Stimulated activated naive B cell treated with anti-CD40 and anti-IgM and Interleukin-4, amounts not matched to agents 10 μg/mL and 1 μg/mL and 100 μg/mL, for 72 hours (primary cell): ENCODE measurements around the gene TOR2A.
A peak's percentile ranks its signal among the peaks of the same experiment; 100 is the strongest.

Source experiments
- ATAC-seq, 2 donors: fragments of 150-1000 bp; cut with Tn5 transposase; replicated peaks; 2 replicates each; pipeline ENCODE4 v1.10.0; 2021; ENCODE audit warnings: moderate library complexity in 1 of 2
- DNase-seq: peaks from one replicate; pipeline ENCODE4 v3.0.0; 2021
- H3K27ac Mint-ChIP-seq: one replicate; pipeline ENCODE4 v1.8.0; 2022; ENCODE audit warnings: mild to moderate bottlenecking, mixed read lengths
- H3K27me3 Mint-ChIP-seq, 2 donors: one replicate each; pipeline ENCODE4 v1.8.0; 2022; ENCODE audit warnings: mixed read lengths in 2 of 2
- H3K36me3 Mint-ChIP-seq, 2 donors: one replicate each; pipeline ENCODE4 v1.8.0; 2022; ENCODE audit warnings: mixed read lengths in 2 of 2, mild to moderate bottlenecking in 1 of 2
- H3K4me1 Mint-ChIP-seq, 2 donors: one replicate each; pipeline ENCODE4 v1.8.0; 2022; ENCODE audit warnings: mixed read lengths in 2 of 2, mild to moderate bottlenecking in 1 of 2
- H3K4me3 Mint-ChIP-seq, 2 donors: one replicate each; pipeline ENCODE4 v1.8.0; 2022; ENCODE audit warnings: mild to moderate bottlenecking in 2 of 2, mixed read lengths in 2 of 2, moderate library complexity in 1 of 2
- H3K9me3 Mint-ChIP-seq, 2 donors: one replicate each; pipeline ENCODE4 v1.8.0; 2022; ENCODE audit warnings: mixed read lengths in 2 of 2, mild to moderate bottlenecking in 1 of 2

TOR2A gene

DNA sequence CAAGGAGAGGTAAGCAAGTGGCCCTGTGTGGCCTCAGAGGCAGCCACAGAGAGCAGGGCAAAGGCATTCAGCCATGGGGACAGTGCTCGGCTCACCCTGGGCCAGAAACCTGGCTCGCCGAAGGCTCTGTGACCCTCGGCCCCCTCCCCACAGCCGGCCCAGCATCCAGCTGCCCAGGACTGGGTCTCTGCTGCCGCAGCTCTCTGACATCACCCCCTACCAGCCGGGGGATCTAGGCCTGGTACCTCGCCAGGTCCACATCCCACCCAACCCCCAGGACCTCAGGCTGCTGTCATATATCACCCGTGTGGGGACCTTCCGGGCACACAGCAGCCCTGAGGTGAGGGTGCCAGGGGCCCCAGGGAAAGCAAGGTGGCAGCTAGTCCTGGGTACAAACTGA lies 22.2 kb downstream of the TOR2A start:
- H3K4me3 Mint-ChIP-seq = no peak overlapping the region
- no peaks in the 10 kb centered on the region for H3K27me3 Mint-ChIP-seq
- H3K4me1 Mint-ChIP-seq = peaks cover 18 to 41% of the 10 kb centered on the region in 2 donors
- no peaks in the 10 kb centered on the region for H3K9me3 Mint-ChIP-seq
- ATAC-seq (no peak), DNase-seq (no peak)
- H3K27ac Mint-ChIP-seq = no peak overlapping the region
- peaks cover 19 to 31% of the 10 kb centered on the region in 2 donors for H3K36me3 Mint-ChIP-seq

DNA sequence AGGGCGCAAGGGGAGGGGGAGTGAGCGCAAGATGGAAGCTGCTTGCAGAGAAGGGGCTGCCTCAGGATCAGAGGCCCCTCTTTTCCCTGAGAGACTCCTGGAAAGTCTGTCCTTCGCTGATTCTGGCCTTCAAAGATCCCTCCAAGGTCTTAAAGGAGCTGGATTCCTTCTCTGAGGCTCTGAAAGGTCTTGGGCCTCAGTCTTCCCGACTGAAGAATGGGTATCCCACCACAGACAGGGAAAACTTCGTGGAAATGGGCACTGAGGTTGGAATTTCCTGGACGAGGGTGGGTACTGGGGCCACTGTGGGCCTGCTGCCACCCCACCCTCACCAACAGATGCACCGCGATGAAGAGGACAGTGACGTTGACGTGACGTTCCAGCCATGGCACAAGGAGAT lies 22.7 kb downstream of the TOR2A start:
- Mint-ChIP-seq H3K27ac (no peak overlapping the region), H3K4me1 (peaks cover 22 to 46% of the 10 kb centered on the region in 2 donors), H3K9me3 (no peaks in the 10 kb centered on the region), H3K27me3 (no peaks in the 10 kb centered on the region), H3K36me3 (peaks cover 19 to 31% of the 10 kb centered on the region in 2 donors), H3K4me3 (peak overlapping the region in 1 of 2 donors; percentile 14)
- ATAC-seq = no peak
- no peak for DNase-seq

DNA sequence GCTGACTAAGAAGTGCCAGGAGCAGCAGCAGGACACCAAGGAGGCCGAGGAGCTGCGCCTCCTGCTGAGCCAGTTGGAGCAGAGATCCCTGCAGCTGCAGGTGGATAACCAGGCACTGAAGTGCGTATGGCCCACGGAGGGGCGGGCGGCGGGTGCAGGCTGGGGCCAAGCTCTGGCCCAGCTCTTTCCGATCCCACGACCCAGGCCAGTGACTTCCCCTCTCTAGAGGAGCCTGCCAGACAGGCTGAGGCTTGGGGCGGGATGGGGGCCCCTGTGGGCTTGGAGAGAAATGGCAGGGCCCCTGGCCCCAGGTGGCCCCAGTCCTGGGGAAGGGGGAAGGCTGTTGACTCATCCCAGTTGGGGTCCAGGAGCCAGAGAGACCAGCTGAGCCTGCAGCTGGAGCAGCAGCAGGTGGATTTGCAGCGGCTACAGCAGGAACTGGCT lies 23.2 kb downstream of the TOR2A start:
- ATAC-seq (no peak), DNase-seq (no peak)
- no peak overlapping the region for H3K27ac Mint-ChIP-seq
- peaks cover 19 to 31% of the 10 kb centered on the region in 2 donors for H3K36me3 Mint-ChIP-seq
- peaks cover 22 to 47% of the 10 kb centered on the region in 2 donors for H3K4me1 Mint-ChIP-seq
- no peak overlapping the region for H3K4me3 Mint-ChIP-seq
- H3K9me3 Mint-ChIP-seq = no peaks in the 10 kb centered on the region
- H3K27me3 Mint-ChIP-seq = no peaks in the 10 kb centered on the region

DNA sequence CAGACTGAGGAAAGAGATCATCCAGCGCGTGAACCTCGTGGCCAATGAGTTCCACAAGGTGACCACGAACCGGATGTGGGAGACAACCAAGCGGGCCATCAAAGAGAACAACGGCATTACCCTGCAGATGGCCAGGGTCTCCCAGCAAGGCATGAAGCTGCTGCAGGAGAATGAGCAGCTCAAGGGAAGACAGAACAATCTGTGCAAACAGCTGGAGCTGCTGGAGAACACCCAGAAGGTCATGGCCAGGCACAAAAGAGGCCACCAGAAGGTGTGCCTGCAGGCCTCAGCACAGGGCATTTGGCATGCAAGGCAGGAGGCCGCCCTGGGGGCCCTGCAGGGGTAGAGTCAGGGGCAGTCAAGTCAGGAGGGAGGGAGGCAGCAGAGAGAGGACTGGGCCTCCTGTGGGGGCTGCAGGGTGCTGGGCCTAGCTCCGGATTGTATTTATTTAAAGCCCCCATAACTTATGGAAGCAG lies 23.8 kb downstream of the TOR2A start:
- H3K9me3 Mint-ChIP-seq = no peaks in the 10 kb centered on the region
- H3K4me3 Mint-ChIP-seq = no peak overlapping the region
- H3K27me3 Mint-ChIP-seq = no peaks in the 10 kb centered on the region
- no peak for DNase-seq
- H3K4me1 Mint-ChIP-seq = peaks cover 20 to 45% of the 10 kb centered on the region in 2 donors
- ATAC-seq = no peak
- peaks cover 19 to 31% of the 10 kb centered on the region in 2 donors for H3K36me3 Mint-ChIP-seq
- peak overlapping the region; percentile 67 for H3K27ac Mint-ChIP-seq

DNA sequence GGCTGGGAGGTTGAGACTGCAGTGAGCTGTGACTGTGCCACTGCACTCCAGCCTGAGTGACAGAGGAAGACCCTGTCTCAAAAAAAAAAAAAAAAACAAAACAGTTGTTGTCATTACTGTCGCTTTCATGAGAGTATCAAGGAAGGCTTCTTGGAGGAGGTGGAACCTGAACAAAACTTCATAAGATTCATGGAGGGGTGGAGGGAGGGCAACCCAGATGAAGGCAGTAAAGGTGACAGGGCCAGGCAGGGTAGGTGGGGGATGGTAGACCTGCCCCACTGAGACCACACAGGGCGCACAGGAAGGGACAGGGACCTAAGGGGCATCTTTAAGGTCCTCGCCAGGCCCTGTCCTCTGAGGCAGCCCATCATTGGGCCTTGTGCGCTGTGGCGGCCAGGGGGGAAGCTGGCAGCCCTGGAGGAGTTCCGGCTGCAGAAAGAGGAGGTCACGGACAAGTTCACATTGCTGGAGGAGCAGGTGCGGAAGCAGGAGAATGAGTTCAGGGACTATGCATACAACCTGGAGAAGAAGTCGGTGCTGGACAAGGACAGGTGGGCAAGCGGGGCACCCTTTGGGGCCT lies 24.8 kb downstream of the TOR2A start:
- H3K9me3 Mint-ChIP-seq = no peaks in the 10 kb centered on the region
- no peak for DNase-seq
- H3K36me3 Mint-ChIP-seq = peaks cover 19 to 28% of the 10 kb centered on the region in 2 donors
- no peak overlapping the region for H3K27ac Mint-ChIP-seq
- peaks cover 15 to 39% of the 10 kb centered on the region in 2 donors for H3K4me1 Mint-ChIP-seq
- no peak for ATAC-seq
- H3K27me3 Mint-ChIP-seq = no peaks in the 10 kb centered on the region
- no peak overlapping the region for H3K4me3 Mint-ChIP-seq

DNA sequence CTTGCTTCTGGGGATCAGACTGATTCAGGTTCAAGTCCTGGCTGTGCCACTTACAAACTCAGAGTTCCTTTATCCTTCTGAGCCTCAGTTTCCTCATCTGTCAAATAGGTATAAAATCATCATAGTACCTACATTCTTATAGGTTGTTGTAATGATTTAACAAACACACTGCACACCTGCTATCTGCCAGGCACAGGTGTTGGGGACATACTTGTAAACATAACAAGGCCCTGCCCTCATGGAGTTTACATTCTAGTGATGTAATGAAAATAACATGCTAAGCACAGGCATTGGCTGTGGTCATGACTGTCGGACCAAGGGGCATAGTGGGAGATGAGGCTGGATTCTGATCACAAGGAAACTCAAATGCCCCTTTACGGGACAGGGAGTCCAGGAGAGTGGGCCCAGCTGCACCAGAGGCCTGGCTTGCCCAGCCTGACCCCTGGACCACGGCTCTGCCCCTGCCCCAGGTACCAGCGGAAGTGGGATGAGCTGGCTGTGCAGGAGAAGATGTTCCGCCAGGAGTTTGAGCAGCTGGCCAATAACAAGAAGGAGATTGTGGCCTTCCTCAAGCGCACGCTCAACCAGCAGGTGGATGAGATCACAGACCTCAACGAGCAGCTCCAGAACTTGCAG lies 26.0 kb downstream of the TOR2A start:
- Mint-ChIP-seq H3K9me3 (no peaks in the 10 kb centered on the region), H3K4me1 (peaks cover 12 to 32% of the 10 kb centered on the region in 2 donors), H3K4me3 (no peak overlapping the region), H3K36me3 (peaks cover 21 to 28% of the 10 kb centered on the region in 2 donors), H3K27ac (no peak overlapping the region), H3K27me3 (no peaks in the 10 kb centered on the region)
- DNase-seq = no peak
- no peak for ATAC-seq

DNA sequence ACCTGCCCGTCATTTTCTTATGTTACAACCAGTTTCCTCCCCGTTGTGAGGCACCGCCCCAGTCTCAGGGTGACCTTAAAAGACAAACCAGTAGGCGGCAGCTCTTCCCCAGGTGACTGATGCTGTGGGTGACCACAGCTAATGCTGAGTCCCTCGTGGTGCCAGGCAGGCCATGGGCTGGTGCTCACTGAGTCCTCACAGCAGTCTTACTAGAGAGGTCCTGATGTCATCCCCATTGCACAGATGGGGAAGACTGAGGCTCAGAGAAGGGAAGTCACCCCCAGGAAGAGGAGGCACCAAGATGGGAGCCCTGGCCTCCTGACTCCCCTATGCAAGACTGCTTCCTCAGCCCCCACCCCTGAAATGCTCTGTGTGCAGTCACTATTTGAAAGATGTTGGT lies 27.3 kb downstream of the TOR2A start:
- peak; percentile 67 to 72 for ATAC-seq
- DNase-seq = no peak
- no peak overlapping the region for H3K27ac Mint-ChIP-seq
- H3K4me3 Mint-ChIP-seq = no peak overlapping the region
- H3K9me3 Mint-ChIP-seq = no peaks in the 10 kb centered on the region
- peaks cover 12 to 32% of the 10 kb centered on the region in 2 donors for H3K4me1 Mint-ChIP-seq
- peaks cover 21 to 28% of the 10 kb centered on the region in 2 donors for H3K36me3 Mint-ChIP-seq
- no peaks in the 10 kb centered on the region for H3K27me3 Mint-ChIP-seq

DNA sequence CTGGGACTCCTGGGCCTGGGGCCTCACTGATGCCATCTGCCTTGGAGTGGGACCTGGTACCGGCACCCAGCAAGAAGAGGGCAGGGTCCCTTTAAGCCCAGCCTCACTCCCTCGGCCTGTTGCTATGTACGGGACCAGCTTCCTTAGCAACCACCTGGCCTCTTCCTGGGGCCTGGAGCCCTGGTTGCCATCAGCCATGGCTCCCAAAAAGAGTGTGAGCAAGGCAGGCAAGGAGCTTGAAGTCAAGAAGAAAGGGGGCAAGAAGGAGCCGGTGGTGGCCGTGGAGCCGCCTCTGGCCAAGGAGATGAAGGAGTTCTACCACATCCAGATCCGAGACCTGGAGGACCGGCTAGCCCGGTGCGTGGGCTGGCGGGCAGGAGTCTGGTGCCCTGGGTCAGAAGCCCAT lies 28.3 kb downstream of the TOR2A start, which contains the start of gene CFAP157:
Gene CFAP157 (plus strand): TSS at position 153 of the 406 bp plus-strand sequence. CDS start 44 bp downstream, at position 197.
- H3K27me3 Mint-ChIP-seq = no peaks in the 10 kb centered on the region
- H3K27ac Mint-ChIP-seq = no peak within 1 kb of the TSS
- H3K36me3 Mint-ChIP-seq = peaks cover 15 to 25% of the 10 kb centered on the region in 2 donors
- H3K4me1 Mint-ChIP-seq = peaks cover 12 to 29% of the 10 kb centered on the region in 2 donors
- no peak for DNase-seq
- no peaks in the 10 kb centered on the region for H3K9me3 Mint-ChIP-seq
- H3K4me3 Mint-ChIP-seq = no peak within 1 kb of the TSS
- no peak for ATAC-seq

DNA sequence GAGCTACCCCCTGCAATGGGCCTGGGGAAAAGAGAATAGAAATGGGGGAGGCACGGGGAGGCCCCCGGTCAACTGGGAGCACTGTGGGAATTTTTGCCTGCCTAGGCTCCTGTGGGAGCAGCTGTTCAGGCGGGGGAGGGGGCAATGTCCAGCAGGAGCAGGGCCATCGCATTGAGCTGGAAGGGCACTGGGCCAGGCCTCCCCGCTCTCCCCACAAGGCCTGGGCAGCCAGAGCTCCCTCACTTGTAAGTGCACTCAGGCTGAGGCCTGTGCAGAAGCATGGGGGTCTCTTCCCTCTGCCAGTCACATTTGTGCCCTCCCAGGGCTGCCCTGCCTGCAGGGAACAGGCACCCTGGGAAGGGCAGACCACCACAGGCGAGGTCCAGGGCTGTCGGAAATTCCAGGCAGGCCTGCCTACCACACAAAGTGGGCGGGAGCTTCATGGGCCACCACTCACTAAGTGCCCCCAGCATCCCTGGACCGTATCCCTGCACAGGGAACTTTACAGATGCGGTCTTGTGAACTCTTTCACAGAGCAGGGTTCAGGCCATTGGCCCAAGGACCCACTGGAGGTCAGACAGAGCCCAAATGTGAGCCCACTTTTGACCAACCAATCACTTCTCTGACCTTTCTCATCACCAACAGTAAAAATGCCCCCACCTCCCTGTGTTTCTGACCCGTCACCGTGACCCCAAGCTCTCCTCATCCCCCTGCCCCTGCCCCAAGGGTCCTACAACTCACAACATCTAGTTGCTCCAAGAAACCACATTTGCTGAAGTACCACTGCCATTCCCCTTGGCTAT lies 29.3 kb downstream of the TOR2A start:
- no peaks in the 10 kb centered on the region for H3K9me3 Mint-ChIP-seq
- ATAC-seq = no peak
- H3K27me3 Mint-ChIP-seq = no peaks in the 10 kb centered on the region
- peaks cover 9 to 17% of the 10 kb centered on the region in 2 donors for H3K36me3 Mint-ChIP-seq
- H3K4me1 Mint-ChIP-seq = peaks cover 4 to 18% of the 10 kb centered on the region in 2 donors
- no peak for DNase-seq
- no peak overlapping the region for H3K27ac Mint-ChIP-seq
- H3K4me3 Mint-ChIP-seq = no peak overlapping the region

DNA sequence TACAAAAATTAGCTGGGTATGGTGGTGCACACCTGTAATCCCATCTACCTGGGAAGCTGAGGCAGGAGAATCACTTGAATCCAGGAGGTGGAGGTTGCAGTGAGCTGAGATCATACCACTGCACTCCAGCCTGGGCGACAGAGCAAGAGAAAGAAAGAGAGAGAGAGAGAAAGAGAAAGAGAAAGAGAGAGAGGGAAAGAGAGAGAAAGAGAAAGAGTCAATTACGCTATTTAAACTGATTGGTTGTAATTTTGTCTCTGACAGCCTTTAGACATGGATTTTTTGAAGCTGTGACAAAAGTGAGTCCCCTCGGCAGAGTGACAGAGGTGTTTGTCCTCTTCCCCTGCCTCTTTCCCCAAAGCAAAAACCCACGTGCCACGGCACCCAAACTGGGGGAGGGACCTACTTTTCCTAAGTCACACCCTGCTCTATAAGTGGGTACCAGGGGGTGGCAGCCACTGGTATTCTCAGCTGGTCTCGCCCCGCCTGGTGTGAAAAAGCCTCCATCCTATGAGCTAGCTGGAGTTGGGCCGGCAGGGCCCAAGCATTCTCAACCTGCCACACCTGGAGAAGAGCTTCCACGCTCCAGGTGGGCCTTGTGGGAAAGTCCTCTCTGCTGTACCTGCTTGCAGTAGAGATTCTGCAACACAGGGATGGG lies 31.7 kb downstream of the TOR2A start:
- Mint-ChIP-seq H3K27ac (no peak overlapping the region), H3K36me3 (peaks cover 2 to 6% of the 10 kb centered on the region in 2 donors), H3K27me3 (no peaks in the 10 kb centered on the region), H3K4me3 (no peak overlapping the region), H3K9me3 (no peaks in the 10 kb centered on the region), H3K4me1 (peaks cover 16 to 29% of the 10 kb centered on the region in 2 donors)
- ATAC-seq (no peak), DNase-seq (no peak)

DNA sequence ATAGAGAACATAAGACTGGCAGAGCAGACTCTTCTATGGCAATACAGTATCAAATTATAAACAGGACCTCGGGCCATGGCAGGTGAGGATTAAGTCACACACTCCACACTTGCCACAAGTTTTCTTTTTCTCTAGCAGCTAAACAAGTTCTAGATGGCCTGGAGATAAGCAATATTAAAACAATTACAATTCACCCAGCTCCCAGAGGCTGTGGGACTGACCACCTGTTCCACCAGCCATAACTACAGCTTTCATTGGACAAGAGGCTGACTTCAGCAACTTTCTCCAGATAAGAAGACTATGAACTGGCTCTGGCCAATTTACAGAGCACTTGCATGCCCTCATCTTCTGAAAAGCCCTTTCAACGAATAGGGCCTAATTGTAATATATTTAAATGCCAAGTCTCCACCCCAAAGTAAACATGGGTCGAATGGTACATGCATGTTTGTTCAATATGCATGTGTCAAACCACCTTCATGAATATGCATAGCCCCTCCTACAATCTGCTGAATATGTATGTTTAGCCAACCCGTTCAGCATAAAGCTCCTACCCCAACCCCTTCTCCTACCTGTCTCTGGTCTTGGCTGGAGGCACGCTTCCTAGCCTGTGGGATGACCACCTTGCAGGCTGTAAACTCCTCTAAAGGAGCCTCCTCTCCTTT lies 34.4 kb downstream of the TOR2A start:
- H3K36me3 Mint-ChIP-seq = peaks cover 2 to 5% of the 10 kb centered on the region in 2 donors
- DNase-seq = no peak
- no peak overlapping the region for H3K4me3 Mint-ChIP-seq
- peaks cover 11 to 17% of the 10 kb centered on the region in 2 donors for H3K4me1 Mint-ChIP-seq
- no peaks in the 10 kb centered on the region for H3K9me3 Mint-ChIP-seq
- H3K27ac Mint-ChIP-seq = no peak overlapping the region
- no peak for ATAC-seq
- no peaks in the 10 kb centered on the region for H3K27me3 Mint-ChIP-seq

DNA sequence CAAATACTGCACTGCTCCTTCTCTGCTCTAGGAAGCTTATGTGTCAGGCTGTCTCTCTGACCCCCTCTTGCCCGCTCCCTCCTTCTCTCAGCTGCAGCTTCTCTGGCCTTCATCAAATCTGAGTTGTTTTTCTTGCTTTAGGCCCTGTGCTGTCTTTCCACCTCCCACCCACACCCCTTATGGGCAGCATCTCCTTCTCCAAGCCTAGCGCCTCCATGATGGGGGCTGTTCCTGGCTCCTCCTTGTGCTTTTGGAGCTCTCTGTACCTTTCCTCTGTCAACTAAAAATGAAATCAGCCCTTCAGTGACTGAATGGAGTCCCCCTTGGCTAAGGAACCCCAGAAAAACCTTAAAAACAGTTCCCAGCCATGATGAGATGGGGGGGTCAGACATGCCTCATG lies 35.0 kb downstream of the TOR2A start:
- Mint-ChIP-seq H3K36me3 (peaks cover 2 to 5% of the 10 kb centered on the region in 2 donors), H3K4me3 (peak overlapping the region in 1 of 2 donors; percentile 51), H3K4me1 (peaks cover 11 to 17% of the 10 kb centered on the region in 2 donors), H3K9me3 (no peaks in the 10 kb centered on the region), H3K27ac (peak overlapping the region; percentile 72), H3K27me3 (no peaks in the 10 kb centered on the region)
- DNase-seq (no peak), ATAC-seq (no peak)

DNA sequence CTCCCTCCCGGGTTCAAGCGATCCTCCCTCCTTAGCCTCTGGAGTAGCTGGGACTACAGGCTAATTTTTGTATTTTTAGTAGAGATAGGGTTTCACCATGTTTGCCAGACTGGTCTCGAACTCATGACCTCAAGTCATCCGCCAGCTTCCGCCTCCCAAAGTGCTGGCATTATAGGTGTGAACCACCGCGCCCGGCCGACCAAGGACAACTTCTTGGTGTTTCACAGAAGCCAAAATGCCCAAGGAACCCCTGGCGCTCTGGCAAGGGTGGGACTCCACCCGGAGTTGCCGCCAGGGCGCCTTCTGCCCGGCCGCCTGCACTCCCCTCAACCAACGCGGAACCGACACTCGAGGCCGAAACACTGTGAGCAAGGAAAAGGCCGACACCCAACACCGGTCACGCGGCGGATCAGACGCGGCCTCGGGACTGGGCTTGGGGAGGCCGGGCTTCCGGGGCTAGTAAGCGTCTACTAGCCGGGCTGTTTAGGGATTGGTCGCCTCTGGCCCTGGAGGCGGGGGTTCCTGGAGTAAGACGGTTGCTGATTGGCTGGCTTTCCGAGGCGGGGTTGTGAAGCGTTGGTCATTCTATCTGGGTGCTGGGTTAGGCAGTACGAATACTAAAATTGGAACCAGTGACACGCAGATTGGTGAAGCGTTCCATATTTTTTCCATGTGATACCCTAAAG lies 36.0 kb downstream of the TOR2A start:
- Mint-ChIP-seq H3K4me3 (peak overlapping the region; percentile 79 to 82), H3K27me3 (no peaks in the 10 kb centered on the region), H3K36me3 (peaks cover 5 to 9% of the 10 kb centered on the region in 2 donors), H3K27ac (peak overlapping the region; percentile 92), H3K4me1 (peaks cover 11 to 17% of the 10 kb centered on the region in 2 donors), H3K9me3 (no peaks in the 10 kb centered on the region)
- ATAC-seq (peak; percentile 99 to 100), DNase-seq (peak; percentile 89)
